HUDEP-2 (cell line): ENCODE measurements around the gene C1QTNF9.
"Not testable (repeated sequence)": the region's sequence is repeated elsewhere in the genome, so short reads cannot be mapped to it uniquely, and the experiment has no call there.

Source experiments
- DNase-seq, 76 experiments: peaks; one replicate each; lab custom pipeline; 2025; ENCODE audit not compliant: unreplicated experiment in 76 of 76; lab: John Stamatoyannopoulos, UW

C1QTNF9 gene

DNA sequence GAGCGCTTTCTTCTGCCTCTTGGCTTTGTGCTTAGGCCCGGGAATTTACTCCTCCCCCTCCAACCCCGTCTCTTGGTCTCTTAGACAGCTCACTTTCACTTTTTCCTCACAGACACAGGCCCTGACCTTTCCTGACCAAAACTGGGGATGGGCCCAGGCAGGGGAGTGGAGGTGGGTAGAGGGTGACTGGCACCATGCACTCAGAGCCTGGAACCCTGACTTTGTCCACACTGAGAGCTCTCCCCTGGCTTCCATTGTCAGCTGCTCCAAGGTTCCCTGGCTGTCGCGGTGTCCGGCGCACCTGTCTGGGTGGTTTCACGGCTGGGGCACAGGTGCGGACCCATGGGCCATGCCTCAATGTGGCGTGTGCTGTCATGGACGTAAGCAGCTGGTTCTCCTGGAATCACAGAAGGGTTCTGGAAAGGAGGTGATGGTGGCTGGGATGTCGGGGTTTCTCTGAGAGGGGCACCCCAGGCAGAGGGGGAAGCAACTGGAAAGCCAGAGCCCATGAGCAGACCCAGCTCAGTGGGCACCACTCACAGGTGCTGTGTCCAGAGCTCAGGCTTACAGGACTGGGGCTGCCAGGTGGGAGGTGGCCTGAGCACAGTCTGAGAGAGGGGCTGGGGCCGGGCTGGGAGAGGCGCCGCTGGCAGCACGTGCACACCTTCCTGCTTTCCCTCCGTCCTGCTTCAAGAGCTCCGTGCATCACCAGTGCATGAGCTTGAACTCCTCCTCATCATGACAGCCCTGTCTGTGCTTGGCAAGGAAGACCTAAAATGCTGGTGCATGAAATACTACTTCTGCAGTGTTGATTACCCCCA, 28.0 kb upstream of the C1QTNF9 start:
- no peak for DNase-seq

DNA sequence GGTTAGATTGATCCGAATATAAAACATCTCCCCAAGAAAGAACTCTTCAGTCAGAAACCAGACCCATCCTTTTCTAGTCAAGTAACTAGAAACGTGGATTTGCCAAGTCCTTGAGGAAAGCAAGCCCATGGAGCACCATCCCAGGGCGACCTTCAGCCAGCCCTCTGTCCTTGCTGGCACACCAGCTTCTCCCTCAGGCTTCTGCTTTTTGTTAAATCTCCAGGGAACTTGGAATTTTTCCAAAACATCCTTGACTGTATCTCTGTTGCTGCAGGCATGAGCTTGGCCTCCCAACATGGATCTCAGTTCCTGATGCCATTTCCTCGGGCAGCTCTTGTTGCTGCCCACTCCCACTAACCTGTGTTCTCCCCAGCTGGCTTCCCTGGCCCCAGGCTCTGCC, 27.1 kb upstream of the C1QTNF9 start:
- DNase-seq = no peak

- no peak for DNase-seq
Observed at GRCh38 chr13:24284889-24285565, 24.4 kb upstream of the C1QTNF9 start.

DNA sequence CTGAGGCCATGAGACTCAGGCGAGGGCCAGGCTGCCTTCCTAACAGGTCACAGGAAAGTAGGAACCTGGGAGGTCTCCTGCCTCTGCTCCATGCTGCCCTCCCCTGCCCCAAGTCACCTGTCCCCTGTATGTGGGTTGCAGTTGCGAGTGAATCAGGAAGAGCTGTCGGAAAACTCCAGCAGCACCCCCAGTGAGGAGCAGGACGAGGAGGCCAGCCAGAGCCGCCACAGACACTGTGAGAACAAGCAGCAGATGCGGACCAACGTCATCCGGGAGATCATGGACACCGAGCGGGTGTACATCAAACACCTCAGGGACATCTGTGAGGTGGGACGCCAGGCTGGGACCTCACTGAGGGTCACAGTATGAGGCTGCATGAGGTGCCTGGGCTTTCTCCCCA, 22.8 kb upstream of the C1QTNF9 start:
- DNase-seq = no peak

- DNase-seq = peak in 1 of 76 experiments; percentile 4
Observed at GRCh38 chr13:24287748-24288287, 21.6 kb upstream of the C1QTNF9 start.

GRCh38 chr13:24288870-24289269, 20.5 kb upstream of the C1QTNF9 start:
- no peak for DNase-seq

GRCh38 chr13:24290280-24290932, 19.0 kb upstream of the C1QTNF9 start:
- no peak for DNase-seq

- DNase-seq = no peak
Observed at GRCh38 chr13:24292481-24292880, 16.9 kb upstream of the C1QTNF9 start.

DNA sequence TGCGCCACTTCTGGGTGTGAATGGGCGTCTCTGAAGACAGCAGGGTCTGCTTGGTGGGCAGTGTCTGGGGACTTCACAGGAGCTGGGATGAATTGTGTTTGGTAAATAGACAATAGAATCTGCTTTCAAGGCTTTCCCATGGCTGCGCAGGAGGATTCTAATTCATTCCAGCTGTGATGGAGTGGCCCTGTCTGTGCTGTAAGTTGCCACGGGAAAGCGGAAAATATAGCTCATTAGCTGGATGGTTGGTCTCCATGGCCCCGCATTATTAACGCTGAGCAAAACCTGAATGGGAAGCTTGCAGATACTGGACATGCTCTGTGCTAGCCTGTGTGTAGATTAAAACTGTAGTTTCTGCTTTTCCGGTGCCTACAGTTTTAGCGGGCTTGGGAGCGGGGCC, 15.6 kb upstream of the C1QTNF9 start:
- no peak for DNase-seq

DNA sequence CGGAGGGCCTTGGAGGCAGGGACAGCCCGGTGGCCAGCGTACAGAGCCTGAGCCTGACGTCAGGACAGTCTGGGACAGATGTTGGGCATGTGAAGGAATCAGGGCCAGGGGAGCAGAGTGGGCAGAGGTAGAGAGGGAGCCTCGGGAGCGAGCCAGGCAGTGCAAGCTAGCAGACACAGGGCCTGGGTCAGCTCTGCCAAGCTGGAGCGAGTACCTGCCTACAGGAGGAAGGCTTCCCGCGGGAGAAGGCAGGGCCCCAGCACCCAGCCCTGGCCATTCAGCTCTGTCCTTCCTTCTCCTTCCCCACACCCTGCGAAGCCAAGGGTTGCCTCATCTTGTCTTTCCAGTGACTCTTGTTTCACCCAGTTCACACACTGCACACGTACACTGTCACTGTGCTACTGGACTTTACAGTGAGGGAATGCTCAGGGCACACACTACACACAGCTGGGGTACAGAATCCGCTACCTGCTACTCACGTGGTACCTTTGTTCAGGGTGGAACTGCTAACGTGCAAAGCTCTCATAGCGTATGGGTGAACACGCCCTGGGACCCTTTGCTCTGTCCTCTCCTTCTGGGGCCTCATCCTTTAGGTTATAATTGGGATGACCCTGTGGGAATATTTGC, 9.8 kb upstream of the C1QTNF9 start:
- DNase-seq = no peak

DNA sequence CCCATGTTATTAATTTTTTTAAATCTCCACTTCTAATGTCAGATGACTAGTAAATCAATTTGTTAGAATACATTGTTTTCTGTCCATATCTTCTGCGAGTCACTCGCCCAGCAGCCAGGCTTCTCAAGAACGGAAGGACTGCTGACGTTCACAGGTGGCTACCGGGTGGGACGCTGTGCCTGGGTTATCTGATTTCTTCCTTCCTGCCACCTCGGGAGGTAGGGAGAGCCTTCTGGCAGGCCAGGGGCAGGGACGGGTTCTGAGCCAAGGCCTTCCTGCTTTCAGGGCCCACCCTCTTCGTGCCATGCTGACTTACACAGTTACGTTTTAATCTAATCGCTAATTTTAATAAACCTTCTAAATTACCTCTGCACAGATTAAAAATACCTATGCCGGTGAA, 7.9 kb upstream of the C1QTNF9 start:
- DNase-seq = no peak

DNA sequence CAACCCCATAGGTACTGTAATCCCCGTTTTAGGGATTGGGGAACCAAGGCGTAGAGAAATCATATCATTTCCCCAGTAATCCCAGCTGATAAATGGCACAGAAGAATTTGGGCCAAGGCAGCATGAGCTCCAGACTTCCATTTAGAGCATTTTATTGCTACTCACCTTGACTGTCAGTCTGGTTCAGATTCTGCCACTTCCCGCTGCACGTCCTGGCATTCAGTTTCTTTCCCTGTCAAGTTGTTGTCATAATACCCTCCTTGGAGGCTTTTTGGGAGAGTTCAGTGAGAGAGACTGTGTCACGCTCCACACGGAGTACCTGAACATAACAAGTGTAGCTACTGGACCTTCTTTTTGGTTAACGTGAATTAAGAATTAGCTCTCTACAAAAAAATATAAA, 7.5 kb upstream of the C1QTNF9 start:
- no peak for DNase-seq

DNA sequence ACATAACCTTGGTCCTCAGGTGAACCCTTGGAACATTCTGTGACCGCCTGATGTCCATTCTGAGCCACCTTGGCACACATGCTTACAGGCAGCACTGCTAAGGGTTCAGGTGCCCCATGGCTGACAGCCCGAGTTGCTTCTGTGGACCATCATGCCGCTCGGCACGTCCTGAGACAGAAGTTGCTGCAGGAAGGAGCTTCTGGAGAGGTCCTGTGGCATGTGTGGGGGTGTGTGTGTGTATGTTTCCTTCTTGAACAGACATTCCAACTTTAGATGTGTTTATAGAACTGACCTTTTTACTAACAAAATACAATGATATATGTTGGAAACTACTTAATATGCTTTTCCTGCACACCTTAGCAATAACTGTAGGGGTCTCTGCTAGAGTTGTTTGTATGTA, 4.8 kb upstream of the C1QTNF9 start:
- DNase-seq = no peak

GRCh38 chr13:24306632-24307031, 2.7 kb upstream of the C1QTNF9 start:
- DNase-seq = no peak

DNA sequence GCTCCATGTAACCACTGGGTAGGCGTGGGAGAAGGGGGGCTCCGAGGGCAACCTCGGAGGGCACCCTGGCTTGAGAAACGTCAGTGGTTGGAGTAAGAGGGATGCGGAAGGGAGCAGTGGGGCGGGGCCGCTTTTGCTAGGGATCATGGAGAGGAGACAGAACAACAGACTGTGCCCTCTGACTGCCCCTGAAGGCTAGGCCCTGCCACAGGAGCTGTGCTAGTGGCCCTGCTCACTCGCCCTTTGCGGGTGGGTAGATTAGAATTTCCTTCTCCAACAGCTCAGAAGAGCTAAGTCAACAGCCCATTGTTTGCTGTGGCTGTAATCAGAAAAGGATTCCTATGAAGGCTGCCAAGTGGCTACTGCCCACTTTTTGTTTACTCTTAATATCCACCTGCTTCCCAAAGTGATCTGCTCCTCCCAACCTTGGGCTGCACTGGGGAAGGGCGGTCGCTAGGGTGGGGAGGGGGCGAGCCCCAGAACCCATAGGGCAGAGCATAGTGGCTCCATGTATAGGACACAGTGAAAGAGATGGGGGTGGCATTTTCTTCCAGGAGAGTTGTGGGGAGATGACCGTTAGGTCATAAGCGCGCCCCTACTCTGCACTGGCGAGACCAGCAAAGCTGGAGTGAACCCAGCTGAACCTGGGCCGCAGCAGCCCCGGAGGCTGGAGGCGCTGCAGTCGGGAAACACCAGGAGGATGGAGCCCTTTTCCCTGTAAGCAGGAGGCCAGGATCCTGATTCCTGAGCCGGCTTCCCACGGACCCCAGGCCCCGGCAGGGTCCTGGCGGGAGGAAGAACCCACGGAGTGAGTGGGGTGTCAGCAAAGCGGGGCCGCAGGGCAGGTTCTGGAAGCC, 1.9 kb upstream of the C1QTNF9 start:
- no peak for DNase-seq

DNA sequence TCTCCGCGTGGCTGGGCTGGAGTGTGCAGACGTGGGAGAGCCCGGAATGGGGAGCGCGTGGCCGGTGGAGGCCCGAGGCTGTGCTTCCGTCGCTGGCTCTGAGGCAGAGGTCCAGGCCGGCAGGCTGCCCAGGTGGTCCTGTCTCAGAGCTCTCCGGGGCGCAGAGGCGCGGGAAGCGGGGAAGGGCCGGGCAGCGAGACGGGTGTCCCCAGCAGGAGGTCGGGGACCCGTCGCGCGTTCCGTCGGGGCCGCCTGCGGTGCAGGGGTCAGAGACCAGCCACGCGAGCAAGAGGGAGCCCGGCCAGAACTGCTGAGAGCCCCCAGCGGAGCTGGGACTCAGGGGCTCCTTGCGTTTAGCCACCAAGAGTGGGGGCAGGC, 1.3 kb upstream of the C1QTNF9 start:
- no peak for DNase-seq

DNA sequence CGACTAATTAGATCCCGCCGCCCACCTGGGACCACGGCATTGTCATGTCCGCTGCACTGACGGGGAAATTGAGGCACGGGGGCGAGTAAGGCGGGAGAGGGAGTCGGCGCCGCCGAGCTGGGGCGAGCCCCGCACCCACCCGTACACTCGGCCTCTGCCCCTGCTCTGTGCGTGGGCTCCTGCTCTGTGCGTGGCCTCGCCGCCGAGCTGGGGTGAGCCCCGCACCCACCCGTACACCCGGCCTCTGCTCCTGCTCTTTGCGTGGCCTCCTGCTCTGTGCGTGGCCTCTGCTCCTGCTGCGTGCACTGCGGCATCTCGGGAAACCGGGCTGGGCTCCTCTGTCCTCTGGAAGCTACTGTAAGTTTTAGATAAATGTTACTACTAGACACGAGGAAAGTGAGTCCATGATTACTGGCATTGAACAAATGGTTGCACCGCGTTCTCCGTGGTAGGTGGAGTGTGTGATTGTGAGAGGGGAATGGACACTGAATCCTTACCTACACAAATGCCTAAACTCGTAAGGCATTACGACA, 826 bp upstream of the C1QTNF9 start:
- DNase-seq = no peak

DNA sequence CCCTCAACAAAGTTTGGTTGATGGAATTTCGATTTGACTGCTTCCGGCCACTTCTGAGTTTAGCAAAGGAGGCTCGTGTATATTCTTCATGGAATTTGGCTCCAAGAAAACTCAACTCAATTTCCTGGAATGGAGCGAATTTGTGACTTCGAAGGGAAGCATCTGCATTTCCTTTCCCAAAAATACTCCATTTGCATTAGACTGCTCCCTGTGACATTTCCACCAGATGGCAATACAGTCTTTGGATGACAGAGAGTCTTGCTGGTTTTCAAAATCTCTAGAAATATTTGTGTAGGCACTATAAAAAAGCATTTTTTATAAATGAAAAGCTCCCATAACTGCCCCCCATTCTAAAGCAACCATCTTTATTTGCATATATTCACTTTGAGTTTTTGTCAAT, 4.1 kb downstream of the C1QTNF9 start:
- no peak for DNase-seq

DNA sequence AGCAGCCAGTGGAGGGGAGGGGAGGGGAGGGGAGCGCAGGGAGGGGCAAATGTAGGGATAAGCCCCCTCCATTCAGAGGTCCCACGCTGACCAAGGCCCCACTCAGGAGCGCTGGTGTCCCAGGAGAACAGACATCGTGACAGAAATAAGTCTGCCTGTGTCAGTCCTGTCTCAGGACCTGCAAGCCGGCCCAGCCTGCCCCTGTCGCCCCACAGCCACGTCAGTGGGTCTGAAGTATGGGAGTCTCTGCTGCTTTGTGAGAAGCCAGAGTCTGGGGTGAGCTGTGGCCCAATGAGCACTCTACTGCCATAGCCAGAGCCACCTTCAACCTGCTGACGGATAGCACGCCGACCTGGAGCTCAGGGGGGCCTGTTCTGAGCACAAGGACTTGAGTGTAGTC, 8.5 kb downstream of the C1QTNF9 start:
- not testable (repeated sequence) for DNase-seq

DNA sequence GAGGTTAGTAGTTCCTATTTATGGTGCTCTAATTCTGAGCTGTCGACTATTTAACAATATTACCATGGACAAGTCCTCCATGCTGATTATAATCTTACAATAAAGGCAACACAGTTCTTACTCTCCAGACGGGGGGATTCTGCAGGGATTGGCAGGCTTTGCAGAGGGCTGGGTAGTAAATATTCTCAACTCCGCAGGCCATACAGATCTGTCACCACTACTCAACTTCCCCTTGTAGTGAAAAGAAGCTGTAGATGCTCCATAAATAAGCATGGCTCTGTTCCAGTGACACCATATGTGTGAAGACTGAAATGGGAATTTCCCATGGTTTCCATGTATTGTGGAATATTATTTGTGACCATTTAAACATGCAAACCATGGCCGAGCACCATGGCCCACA, 9.5 kb downstream of the C1QTNF9 start:
- not testable (repeated sequence) for DNase-seq
